C4-2B (cell line): ENCODE results near the gene TMTC4.

ENCODE experiments used
- ZFX ChIP-seq: fragments of 450-650 bp; IDR thresholded peaks from 2 replicates; pipeline ENCODE4 v1.6.1; 2017
- TF ChIP-seq, protein P1 (sequence below): fragments of 450-650 bp; conservative IDR thresholded peaks from 2 replicates; pipeline ENCODE4 v1.5.1; 2017; ENCODE audit warnings: mild to moderate bottlenecking

GRCh38 chr13:100652510-100652909, 22.1 kb downstream of the TMTC4 start:
- TF ChIP-seq, protein P1, sequence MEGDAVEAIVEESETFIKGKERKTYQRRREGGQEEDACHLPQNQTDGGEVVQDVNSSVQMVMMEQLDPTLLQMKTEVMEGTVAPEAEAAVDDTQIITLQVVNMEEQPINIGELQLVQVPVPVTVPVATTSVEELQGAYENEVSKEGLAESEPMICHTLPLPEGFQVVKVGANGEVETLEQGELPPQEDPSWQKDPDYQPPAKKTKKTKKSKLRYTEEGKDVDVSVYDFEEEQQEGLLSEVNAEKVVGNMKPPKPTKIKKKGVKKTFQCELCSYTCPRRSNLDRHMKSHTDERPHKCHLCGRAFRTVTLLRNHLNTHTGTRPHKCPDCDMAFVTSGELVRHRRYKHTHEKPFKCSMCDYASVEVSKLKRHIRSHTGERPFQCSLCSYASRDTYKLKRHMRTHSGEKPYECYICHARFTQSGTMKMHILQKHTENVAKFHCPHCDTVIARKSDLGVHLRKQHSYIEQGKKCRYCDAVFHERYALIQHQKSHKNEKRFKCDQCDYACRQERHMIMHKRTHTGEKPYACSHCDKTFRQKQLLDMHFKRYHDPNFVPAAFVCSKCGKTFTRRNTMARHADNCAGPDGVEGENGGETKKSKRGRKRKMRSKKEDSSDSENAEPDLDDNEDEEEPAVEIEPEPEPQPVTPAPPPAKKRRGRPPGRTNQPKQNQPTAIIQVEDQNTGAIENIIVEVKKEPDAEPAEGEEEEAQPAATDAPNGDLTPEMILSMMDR: no peak
- TF ChIP-seq ZFX: no peak
